Endodermal cell (in vitro differentiated cells): ENCODE measurements around the gene KCNJ1. TPM values are rescaled to one million over a fixed set of nuclear protein-coding genes. Genes with fewer than 3 reads are reported as not detected.
A peak's percentile ranks its signal among the peaks of the same experiment; 100 is the strongest.

Experiments
- DNase-seq: peaks from one replicate; pipeline ENCODE4 v3.0.0-alpha.2; 2017
- H3K27ac ChIP-seq: 2 replicates; pipeline ENCODE4 v1.5.1; 2013; ENCODE audit warnings: mild to moderate bottlenecking, low read depth, low read length, moderate library complexity
- H3K27me3 ChIP-seq: 2 replicates; pipeline ENCODE4 v1.6.1; 2013; ENCODE audit warnings: mild to moderate bottlenecking, low read length, moderate library complexity; ENCODE audit not compliant: insufficient read depth, control insufficient read depth, poor library complexity, severe bottlenecking
- H3K36me3 ChIP-seq: 2 replicates; pipeline ENCODE4 v1.7.0; 2013; ENCODE audit warnings: mild to moderate bottlenecking, low read length, moderate library complexity; ENCODE audit not compliant: control insufficient read depth, insufficient read depth
- H3K4me1 ChIP-seq: one replicate; pipeline ENCODE4 v1.7.0; 2013; ENCODE audit warnings: low read length; ENCODE audit not compliant: control insufficient read depth, insufficient read depth
- H3K4me3 ChIP-seq: 2 replicates; pipeline ENCODE4 v1.5.1; 2013; ENCODE audit warnings: mild to moderate bottlenecking, low read length, moderate library complexity
- H3K9ac ChIP-seq: 2 replicates; pipeline ENCODE4 v1.6.1; 2013; ENCODE audit warnings: mild to moderate bottlenecking, low read length, moderate library complexity; ENCODE audit not compliant: poor library complexity, severe bottlenecking; ENCODE audit errors: extremely low read depth
- H3K9me3 ChIP-seq: 2 replicates; pipeline ENCODE4 v1.6.1; 2013; ENCODE audit warnings: mild to moderate bottlenecking, low read length, moderate library complexity; ENCODE audit not compliant: control insufficient read depth
- H3K27ac Mint-ChIP-seq: 2 replicates; pipeline ENCODE4 v1.8.0; 2020; ENCODE audit warnings: mixed read lengths
- H3K27me3 Mint-ChIP-seq: 2 replicates; pipeline ENCODE4 v1.8.0; 2021; ENCODE audit warnings: mild to moderate bottlenecking, mixed read lengths; ENCODE audit not compliant: insufficient read depth
- H3K36me3 Mint-ChIP-seq: 2 replicates; pipeline ENCODE4 v1.8.0; 2020; ENCODE audit warnings: low read depth, mixed read lengths
- H3K4me1 Mint-ChIP-seq: 2 replicates; pipeline ENCODE4 v1.8.0; 2020; ENCODE audit warnings: mixed read lengths
- H3K4me3 Mint-ChIP-seq: 2 replicates; pipeline ENCODE4 v1.8.0; 2020; ENCODE audit warnings: mild to moderate bottlenecking, moderate library complexity, mixed read lengths
- H3K9me3 Mint-ChIP-seq: 2 replicates; pipeline ENCODE4 v1.8.0; 2020; ENCODE audit warnings: mild to moderate bottlenecking, mixed read lengths
- CTCF ChIP-seq: fragments of 200-600 bp; sonication (generic); conservative IDR thresholded peaks from 2 replicates; pipeline ENCODE4 v1.5.0; 2021; ENCODE audit warnings: antibody characterized with exemption, mild to moderate bottlenecking
- WGBS, 2 experiments: methylation state at CpG; one replicate each; pipeline versions ENCODE4 v1.1.5 to v1.1.7; 2013; ENCODE audit warnings: missing lambda C conversion rate in 2 of 2, mixed read lengths in 1 of 2; ENCODE audit not compliant: insufficient coverage in 1 of 2, insufficient read length in 1 of 2; 5-methylcytosine and 5-hydroxymethylcytosine counted together
- total RNA-seq, 2 donors: library from RNA; stranded (reverse); fragmentation: NEBNext Ultra II Directional in 1 of 2; extraction: Animal tissue kit (Norgen Biotek cat#: 25700) in 1 of 2; gene quantifications; 2 replicates in 1 of 2; 3 replicates in 1 of 2; pipeline ENCODE4 v1.2.1, GENCODE V29; 2021

Gene KCNJ1
- total RNA-seq, 2 donors from 2014 or later, result not detected

GRCh38 chr11:128874427-128874826, 7.3 kb upstream of the KCNJ1 start:
- DNase-seq, result no peak
- Histone ChIP-seq H3K9ac (no peak overlapping the region), H3K4me1 (peaks cover 25% of the 10 kb centered on the region), H3K4me3 (no peak overlapping the region), H3K27me3 (no peaks in the 10 kb centered on the region), H3K36me3 (no peaks in the 10 kb centered on the region), H3K27ac (no peak overlapping the region), H3K9me3 (no peaks in the 10 kb centered on the region)
- H3K36me3 Mint-ChIP-seq, result no peaks in the 10 kb centered on the region
- 89 to 100% methylated on average over 1 to 3 of the region's 3 CpGs for WGBS, 2 experiments
- TF ChIP-seq CTCF, result no peak
- H3K9me3 Mint-ChIP-seq, result no peaks in the 10 kb centered on the region
- H3K4me1 Mint-ChIP-seq, result peaks cover 31% of the 10 kb centered on the region
- H3K27me3 Mint-ChIP-seq, result peaks cover 17% of the 10 kb centered on the region
- no peak overlapping the region for H3K27ac Mint-ChIP-seq
- no peak overlapping the region for H3K4me3 Mint-ChIP-seq

GRCh38 chr11:128872594-128872993, 5.5 kb upstream of the KCNJ1 start:
- Histone ChIP-seq H3K27me3 (no peaks in the 10 kb centered on the region), H3K4me3 (peak overlapping the region; percentile 38), H3K9me3 (no peaks in the 10 kb centered on the region), H3K9ac (no peak overlapping the region), H3K36me3 (no peaks in the 10 kb centered on the region), H3K4me1 (peaks cover 22% of the 10 kb centered on the region), H3K27ac (no peak overlapping the region)
- Mint-ChIP-seq H3K9me3 (no peaks in the 10 kb centered on the region), H3K4me1 (peaks cover 31% of the 10 kb centered on the region), H3K36me3 (no peaks in the 10 kb centered on the region), H3K4me3 (no peak overlapping the region), H3K27ac (no peak overlapping the region), H3K27me3 (peaks cover 14% of the 10 kb centered on the region)
- TF ChIP-seq CTCF, result no peak
- WGBS, 2 experiments, result 58 to 60% methylated on average over 1 to 3 of the region's 3 CpGs
- DNase-seq, result peak; percentile 67

- Mint-ChIP-seq H3K4me1 (peaks cover 31% of the 10 kb centered on the region), H3K9me3 (no peaks in the 10 kb centered on the region), H3K27me3 (peaks cover 14% of the 10 kb centered on the region), H3K36me3 (no peaks in the 10 kb centered on the region), H3K4me3 (no peak overlapping the region), H3K27ac (no peak overlapping the region)
- peak; percentile 10 for TF ChIP-seq CTCF
- peak overlapping the region; percentile 38 for H3K4me3 ChIP-seq
- peaks cover 22% of the 10 kb centered on the region for H3K4me1 ChIP-seq
- H3K27me3 ChIP-seq, result no peaks in the 10 kb centered on the region
- WGBS, 2 experiments, result 40 to 83% methylated on average over 3 to 6 of the region's 6 CpGs
- peak overlapping the region; percentile 6 for H3K27ac ChIP-seq
- no peaks in the 10 kb centered on the region for H3K9me3 ChIP-seq
- no peak for DNase-seq
- no peaks in the 10 kb centered on the region for H3K36me3 ChIP-seq
- no peak overlapping the region for H3K9ac ChIP-seq
Observed at GRCh38 chr11:128872094-128872493, 5.0 kb upstream of the KCNJ1 start.
